HG03439 (cell line): ENCODE data around the gene OCLN.
"Not testable (repeated sequence)": the region's sequence is repeated elsewhere in the genome, so short reads cannot be mapped to it uniquely, and the experiment has no call there.

ENCODE experiments used
- ATAC-seq: cut with Tn5 transposase; IDR thresholded peaks from one replicate; pipeline ENCODE4 v1.9.1; 2021; ENCODE audit warnings: mild to moderate bottlenecking, moderate library complexity; ENCODE audit not compliant: unreplicated experiment

The OCLN gene

GRCh38 chr5:69491027-69491426, 1.6 kb upstream of the OCLN start:
- no peak for ATAC-seq

GRCh38 chr5:69491838-69492390, 676 bp upstream of the OCLN start:
- ATAC-seq, result no peak

GRCh38 chr5:69492923-69493395, 369 bp downstream of the OCLN start:
- peak; percentile 45 for ATAC-seq

- no peak for ATAC-seq
These were observed 975 bp downstream of the OCLN start for GRCh38 chr5:69493396-69494133.

GRCh38 chr5:69494452-69494851, 1.9 kb downstream of the OCLN start:
- no peak for ATAC-seq

GRCh38 chr5:69497006-69497520, 4.5 kb downstream of the OCLN start:
- ATAC-seq, result no peak

GRCh38 chr5:69498384-69498783, 5.8 kb downstream of the OCLN start:
- no peak for ATAC-seq

GRCh38 chr5:69502367-69502766, 9.8 kb downstream of the OCLN start:
- no peak for ATAC-seq

- ATAC-seq, result no peak
These were observed 10.3 kb downstream of the OCLN start for GRCh38 chr5:69502767-69503488.

- ATAC-seq, result no peak
These were observed 11.4 kb downstream of the OCLN start for GRCh38 chr5:69504036-69504435.

GRCh38 chr5:69505306-69505705, 12.7 kb downstream of the OCLN start:
- ATAC-seq, result no peak

GRCh38 chr5:69509212-69509611, 16.6 kb downstream of the OCLN start:
- ATAC-seq, result no peak

- ATAC-seq, result no peak
These were observed 18.1 kb downstream of the OCLN start for GRCh38 chr5:69510694-69511093.

GRCh38 chr5:69512740-69513260, 20.2 kb downstream of the OCLN start:
- no peak for ATAC-seq

- ATAC-seq, result not testable (repeated sequence)
These were observed 23.0 kb downstream of the OCLN start for GRCh38 chr5:69515570-69515969.

- ATAC-seq, result no peak
These were observed 24.2 kb downstream of the OCLN start for GRCh38 chr5:69516769-69517168.

GRCh38 chr5:69517763-69518212, 25.2 kb downstream of the OCLN start:
- no peak for ATAC-seq

GRCh38 chr5:69519285-69519684, 26.7 kb downstream of the OCLN start:
- no peak for ATAC-seq

GRCh38 chr5:69522035-69522434, 29.4 kb downstream of the OCLN start:
- no peak for ATAC-seq

GRCh38 chr5:69525490-69525889, 32.9 kb downstream of the OCLN start:
- ATAC-seq, result no peak

- no peak for ATAC-seq
These were observed 34.1 kb downstream of the OCLN start for GRCh38 chr5:69526660-69527059.
